Stimulated activated naive CD8-positive, alpha-beta T cell treated with anti-CD3 and anti-CD28 coated beads, Interleukin-15, amount 100 ng/mL, for 72 hours (primary cell): Measurements from ENCODE around the gene AOC2.
A peak's percentile ranks its signal among the peaks of the same experiment; 100 is the strongest.

Experiments
- ATAC-seq: fragments of 150-1000 bp; cut with Tn5 transposase; 2 replicates; pipeline ENCODE4 v1.10.0; 2021; ENCODE audit warnings: mild to moderate bottlenecking, moderate library complexity
- DNase-seq, 2 donors: peaks; one replicate each; pipeline ENCODE4 v3.0.0; 2021 to 2022
- H3K27ac Mint-ChIP-seq, 2 donors: one replicate each; pipeline ENCODE4 v1.8.0; 2022; ENCODE audit warnings: mild to moderate bottlenecking in 2 of 2, mixed read lengths in 2 of 2, moderate library complexity in 2 of 2
- H3K27me3 Mint-ChIP-seq: one replicate; pipeline ENCODE4 v1.8.0; 2022; ENCODE audit warnings: mixed read lengths
- H3K4me1 Mint-ChIP-seq: one replicate; pipeline ENCODE4 v1.8.0; 2022; ENCODE audit warnings: mild to moderate bottlenecking, mixed read lengths
- H3K4me3 Mint-ChIP-seq, 2 donors: one replicate each; pipeline ENCODE4 v1.8.0; 2022; ENCODE audit warnings: mild to moderate bottlenecking in 2 of 2, mixed read lengths in 2 of 2, moderate library complexity in 1 of 2
- H3K9me3 Mint-ChIP-seq, 2 donors: one replicate each; pipeline ENCODE4 v1.8.0; 2022; ENCODE audit warnings: mixed read lengths in 2 of 2

The AOC2 gene

GRCh38 chr17:42817866-42818265, 26.5 kb upstream of the AOC2 start:
- Mint-ChIP-seq H3K27ac (no peak overlapping the region), H3K4me3 (no peak overlapping the region), H3K4me1 (peaks cover 26% of the 10 kb centered on the region), H3K9me3 (no peaks in the 10 kb centered on the region), H3K27me3 (no peaks in the 10 kb centered on the region)
- no peak for ATAC-seq
- no peak for DNase-seq

DNA sequence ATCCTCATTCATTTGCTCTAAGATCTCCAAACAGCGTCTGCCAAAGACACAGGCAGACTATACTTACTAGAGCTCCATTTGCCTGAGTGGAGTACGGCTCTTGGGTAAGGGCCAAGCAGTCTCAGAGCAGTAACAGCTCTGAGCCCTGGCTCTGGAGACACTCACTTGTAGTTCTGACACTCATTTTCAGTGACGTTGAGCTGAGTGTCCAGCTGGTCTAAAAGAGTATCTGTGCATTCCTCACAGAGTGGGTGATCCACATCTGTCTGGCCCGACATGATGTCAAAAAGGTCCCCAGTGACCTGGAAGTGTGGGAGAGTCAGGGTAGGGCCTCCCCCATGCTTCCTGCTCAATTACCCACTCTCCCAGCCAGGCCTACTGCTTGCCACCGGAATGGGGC, 26.0 kb upstream of the AOC2 start:
- H3K9me3 Mint-ChIP-seq = no peaks in the 10 kb centered on the region
- no peaks in the 10 kb centered on the region for H3K27me3 Mint-ChIP-seq
- no peak overlapping the region for H3K4me3 Mint-ChIP-seq
- peak overlapping the region in 1 of 2 donors; percentile 51 for H3K27ac Mint-ChIP-seq
- peaks cover 29% of the 10 kb centered on the region for H3K4me1 Mint-ChIP-seq
- no peak for DNase-seq
- no peak for ATAC-seq

DNA sequence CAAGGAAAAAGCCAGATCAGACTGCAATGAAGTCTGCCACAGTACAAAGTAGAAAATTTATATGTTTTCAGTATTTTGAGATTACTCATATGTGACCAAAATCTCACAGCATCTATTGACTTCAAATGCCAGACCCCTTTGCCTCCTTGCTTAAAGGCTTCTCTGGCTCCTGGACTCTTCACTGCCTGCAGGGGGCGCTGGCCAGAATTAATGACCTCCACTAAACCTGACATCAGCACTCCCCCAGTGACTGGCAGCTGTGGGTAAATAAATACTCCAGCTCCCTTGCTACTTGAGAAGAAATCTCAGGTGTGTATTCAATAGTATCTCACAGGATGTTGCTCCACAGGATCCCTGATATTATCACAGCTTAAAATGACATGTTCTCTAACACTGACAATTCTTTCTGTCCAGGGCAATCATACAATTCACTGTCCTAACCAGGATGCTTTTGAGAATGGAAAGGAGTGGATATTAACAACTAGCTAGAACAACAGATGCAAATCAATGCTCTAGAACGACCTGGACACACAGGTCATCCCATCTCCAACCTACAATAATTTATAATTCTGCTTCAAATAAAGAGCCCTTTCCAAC, 24.3 kb upstream of the AOC2 start:
- ATAC-seq = peak; percentile 68
- Mint-ChIP-seq H3K27ac (no peak overlapping the region), H3K9me3 (no peaks in the 10 kb centered on the region), H3K4me3 (no peak overlapping the region), H3K4me1 (peaks cover 41% of the 10 kb centered on the region), H3K27me3 (no peaks in the 10 kb centered on the region)
- peak; percentile 54 to 76 for DNase-seq

DNA sequence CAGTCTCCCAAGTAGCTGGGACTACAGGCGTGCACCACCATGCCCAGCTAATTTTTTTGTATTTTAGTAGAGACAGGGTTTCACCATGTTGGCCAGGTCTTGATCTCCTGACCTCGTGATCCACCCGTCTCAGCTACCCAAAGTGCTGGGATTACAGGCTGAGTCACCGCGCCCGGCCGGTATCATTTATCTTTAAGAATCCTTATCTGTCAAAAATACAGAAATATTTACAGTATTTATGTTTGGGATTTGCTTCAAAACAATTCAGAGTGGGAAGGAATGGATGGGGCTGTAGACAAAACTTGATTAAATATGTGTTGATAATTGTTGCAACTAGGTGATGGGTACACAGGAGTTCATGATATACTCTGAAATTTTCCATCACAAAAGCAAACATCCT, 23.2 kb upstream of the AOC2 start:
- Mint-ChIP-seq H3K4me1 (peaks cover 41% of the 10 kb centered on the region), H3K27ac (no peak overlapping the region), H3K4me3 (peak overlapping the region in 1 of 2 donors; percentile 6), H3K27me3 (no peaks in the 10 kb centered on the region), H3K9me3 (no peaks in the 10 kb centered on the region)
- ATAC-seq (no peak), DNase-seq (no peak)

GRCh38 chr17:42827472-42827871, 16.9 kb upstream of the AOC2 start:
- H3K4me3 Mint-ChIP-seq = no peak overlapping the region
- peaks cover 26% of the 10 kb centered on the region for H3K4me1 Mint-ChIP-seq
- H3K27me3 Mint-ChIP-seq = no peaks in the 10 kb centered on the region
- no peak for ATAC-seq
- DNase-seq = no peak
- no peaks in the 10 kb centered on the region for H3K9me3 Mint-ChIP-seq
- no peak overlapping the region for H3K27ac Mint-ChIP-seq

GRCh38 chr17:42830971-42831370, 13.4 kb upstream of the AOC2 start:
- Mint-ChIP-seq H3K4me3 (no peak overlapping the region), H3K27me3 (no peaks in the 10 kb centered on the region), H3K9me3 (no peaks in the 10 kb centered on the region), H3K4me1 (peaks cover 24% of the 10 kb centered on the region), H3K27ac (no peak overlapping the region)
- DNase-seq = no peak
- no peak for ATAC-seq

- H3K4me1 Mint-ChIP-seq = peaks cover 24% of the 10 kb centered on the region
- DNase-seq (no peak), ATAC-seq (peak; percentile 46)
- no peaks in the 10 kb centered on the region for H3K27me3 Mint-ChIP-seq
- H3K9me3 Mint-ChIP-seq = no peaks in the 10 kb centered on the region
- H3K27ac Mint-ChIP-seq = peak overlapping the region; percentile 98 to 99
- H3K4me3 Mint-ChIP-seq = peak overlapping the region; percentile 95
Observed at GRCh38 chr17:42832213-42832933, 12.0 kb upstream of the AOC2 start.

GRCh38 chr17:42832934-42833766, 11.2 kb upstream of the AOC2 start, which contains the start of gene PSME3:
Gene PSME3 (plus strand): TSS chr17:42833397. CDS start chr17:42833632, 235 bp downstream.
- peak within 1 kb of the TSS; percentile 98 to 99 for H3K27ac Mint-ChIP-seq
- DNase-seq (peak; percentile 87 to 89), ATAC-seq (peak; percentile 94)
- peak within 1 kb of the TSS; percentile 95 for H3K4me3 Mint-ChIP-seq
- H3K4me1 Mint-ChIP-seq = peaks cover 24% of the 10 kb centered on the region
- no peaks in the 10 kb centered on the region for H3K9me3 Mint-ChIP-seq
- no peaks in the 10 kb centered on the region for H3K27me3 Mint-ChIP-seq

DNA sequence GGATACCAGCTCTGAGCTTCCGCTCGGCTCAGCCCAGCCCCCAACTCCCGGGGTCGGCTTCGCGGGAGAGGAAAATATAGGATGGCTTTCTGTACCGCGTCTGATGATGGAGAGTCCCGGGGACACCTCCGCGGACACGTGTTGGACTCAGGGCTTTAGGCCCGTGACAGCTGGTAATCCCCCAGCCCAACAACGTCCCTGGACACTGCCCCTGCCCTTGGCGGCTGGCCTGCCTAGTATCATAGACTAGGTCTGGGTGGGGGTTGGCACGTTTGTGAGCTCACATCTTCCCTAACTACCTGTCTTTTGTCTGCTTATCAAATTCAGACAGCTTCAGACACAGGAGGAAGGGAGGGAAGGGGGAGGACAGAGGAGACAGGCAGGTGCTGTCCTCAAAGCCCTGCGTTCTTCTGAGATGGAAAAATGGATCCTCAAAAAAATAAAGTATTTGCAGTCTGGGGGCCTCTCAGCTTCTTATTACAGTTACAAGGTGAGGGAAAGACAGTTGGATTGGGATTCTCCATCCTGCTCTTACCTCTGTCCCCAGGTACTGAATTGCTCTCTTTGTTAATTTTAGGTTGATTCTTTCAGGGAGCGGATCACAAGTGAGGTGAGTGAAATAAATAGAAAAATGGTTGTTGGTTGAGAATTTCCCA, 10.5 kb upstream of the AOC2 start:
- Mint-ChIP-seq H3K27me3 (no peaks in the 10 kb centered on the region), H3K4me3 (peak overlapping the region; percentile 95), H3K4me1 (peaks cover 24% of the 10 kb centered on the region), H3K9me3 (no peaks in the 10 kb centered on the region), H3K27ac (peak overlapping the region; percentile 98 to 99)
- no peak for DNase-seq
- no peak for ATAC-seq

DNA sequence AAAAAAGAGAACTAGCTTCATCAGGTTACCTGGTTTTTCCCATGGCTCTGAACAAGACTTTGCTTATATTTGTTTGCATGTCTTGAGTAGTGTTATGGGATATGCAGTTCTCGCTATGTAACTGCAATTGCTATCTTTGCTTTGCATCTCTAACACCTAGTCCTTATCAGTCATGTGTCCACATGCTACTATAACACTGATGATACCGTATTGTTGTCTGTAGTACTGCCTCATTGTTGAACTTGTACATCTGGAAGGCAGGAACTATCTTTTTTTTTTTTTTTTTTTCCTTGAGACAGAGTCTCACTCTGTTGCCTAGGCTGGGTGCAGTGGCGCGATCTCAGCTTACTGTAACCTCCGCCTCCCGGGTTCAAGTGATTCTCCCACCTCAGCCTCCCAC, 8.6 kb upstream of the AOC2 start:
- no peaks in the 10 kb centered on the region for H3K9me3 Mint-ChIP-seq
- no peak overlapping the region for H3K4me3 Mint-ChIP-seq
- H3K27me3 Mint-ChIP-seq = no peaks in the 10 kb centered on the region
- ATAC-seq = no peak
- peaks cover 24% of the 10 kb centered on the region for H3K4me1 Mint-ChIP-seq
- no peak overlapping the region for H3K27ac Mint-ChIP-seq
- DNase-seq = no peak

GRCh38 chr17:42841975-42842685, 2.2 kb upstream of the AOC2 start:
- ATAC-seq (no peak), DNase-seq (no peak)
- Mint-ChIP-seq H3K27ac (peak overlapping the region in 1 of 2 donors; percentile 3), H3K27me3 (no peaks in the 10 kb centered on the region), H3K4me3 (no peak overlapping the region), H3K9me3 (no peaks in the 10 kb centered on the region), H3K4me1 (peaks cover 32% of the 10 kb centered on the region)

DNA sequence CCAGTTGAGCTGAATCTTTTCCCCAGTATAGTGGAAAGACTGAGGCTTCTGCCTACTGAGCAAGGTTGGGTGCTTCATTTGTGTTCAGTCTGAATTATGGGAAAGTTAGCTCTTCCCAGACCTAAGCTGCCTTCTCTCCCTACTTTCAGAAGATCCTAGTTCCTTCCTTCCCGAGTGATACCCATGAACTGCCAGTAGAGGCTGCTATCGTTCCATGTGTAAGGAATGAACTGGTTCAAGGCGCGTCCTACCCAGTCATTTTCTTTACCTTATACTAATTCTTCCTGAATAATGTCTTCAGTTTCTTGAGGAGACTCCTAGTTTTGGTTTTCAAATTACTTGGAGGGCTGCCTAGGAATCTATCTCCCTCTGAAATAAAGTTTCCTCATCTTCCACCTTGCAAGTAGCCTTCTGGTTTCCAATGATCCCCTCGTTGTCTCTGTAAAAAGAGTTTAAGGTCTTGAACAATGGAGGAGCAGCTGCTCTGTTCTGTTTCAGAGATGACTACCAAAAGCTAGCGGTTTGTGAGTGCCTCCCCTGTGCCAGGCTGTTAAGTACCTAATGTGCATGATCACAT, 934 bp upstream of the AOC2 start:
- Mint-ChIP-seq H3K4me3 (no peak overlapping the region), H3K27me3 (no peaks in the 10 kb centered on the region), H3K4me1 (peaks cover 33% of the 10 kb centered on the region), H3K9me3 (no peaks in the 10 kb centered on the region), H3K27ac (no peak overlapping the region)
- ATAC-seq = no peak
- no peak for DNase-seq

DNA sequence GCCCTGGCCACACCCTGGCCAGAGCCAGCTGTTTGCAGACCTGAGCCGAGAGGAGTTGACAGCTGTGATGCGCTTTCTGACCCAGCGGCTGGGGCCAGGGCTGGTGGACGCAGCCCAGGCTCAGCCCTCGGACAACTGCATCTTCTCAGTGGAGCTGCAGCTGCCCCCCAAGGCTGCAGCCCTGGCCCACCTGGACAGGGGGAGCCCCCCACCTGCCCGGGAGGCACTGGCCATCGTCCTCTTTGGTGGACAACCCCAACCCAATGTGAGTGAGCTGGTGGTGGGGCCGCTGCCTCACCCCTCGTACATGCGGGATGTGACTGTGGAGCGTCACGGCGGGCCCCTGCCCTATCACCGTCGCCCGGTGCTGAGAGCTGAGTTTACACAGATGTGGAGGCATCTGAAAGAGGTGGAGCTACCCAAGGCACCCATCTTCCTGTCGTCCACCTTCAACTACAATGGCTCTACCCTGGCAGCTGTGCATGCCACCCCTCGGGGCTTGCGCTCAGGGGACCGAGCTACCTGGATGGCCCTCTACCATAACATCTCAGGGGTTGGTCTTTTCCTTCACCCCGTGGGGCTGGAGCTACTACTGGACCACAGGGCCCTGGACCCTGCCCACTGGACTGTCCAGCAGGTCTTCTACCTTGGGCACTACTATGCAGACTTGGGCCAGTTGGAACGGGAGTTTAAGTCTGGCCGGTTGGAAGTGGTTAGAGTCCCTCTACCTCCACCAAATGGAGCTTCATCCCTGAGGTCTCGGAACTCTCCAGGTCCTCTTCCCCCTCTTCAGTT, 578 bp downstream of the AOC2 start:
- Mint-ChIP-seq H3K9me3 (no peaks in the 10 kb centered on the region), H3K27ac (no peak overlapping the region), H3K27me3 (no peaks in the 10 kb centered on the region), H3K4me3 (no peak overlapping the region), H3K4me1 (peaks cover 34% of the 10 kb centered on the region)
- ATAC-seq (no peak), DNase-seq (no peak)

DNA sequence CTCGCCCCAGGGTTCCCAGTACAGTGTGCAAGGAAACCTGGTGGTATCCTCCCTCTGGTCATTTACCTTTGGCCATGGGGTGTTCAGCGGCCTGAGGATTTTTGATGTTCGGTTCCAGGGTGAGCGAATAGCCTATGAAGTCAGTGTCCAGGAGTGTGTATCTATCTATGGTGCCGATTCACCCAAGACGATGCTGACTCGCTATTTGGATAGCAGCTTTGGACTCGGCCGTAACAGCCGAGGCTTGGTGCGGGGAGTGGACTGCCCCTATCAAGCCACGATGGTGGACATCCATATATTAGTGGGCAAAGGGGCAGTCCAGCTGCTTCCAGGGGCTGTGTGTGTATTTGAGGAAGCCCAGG, 1.2 kb downstream of the AOC2 start:
- peaks cover 40% of the 10 kb centered on the region for H3K4me1 Mint-ChIP-seq
- no peaks in the 10 kb centered on the region for H3K27me3 Mint-ChIP-seq
- H3K4me3 Mint-ChIP-seq = peak overlapping the region in 1 of 2 donors; percentile 78
- no peak overlapping the region for H3K27ac Mint-ChIP-seq
- DNase-seq = no peak
- no peaks in the 10 kb centered on the region for H3K9me3 Mint-ChIP-seq
- ATAC-seq = peak; percentile 2
